HTERT RPE-1 (cell line): Measurements from ENCODE around the gene NBDY.
"Not testable (repeated sequence)": the region's sequence is repeated elsewhere in the genome, so short reads cannot be mapped to it uniquely, and the experiment has no call there.

ENCODE experiments used
- in situ Hi-C: fragments of 300-500 bp; cut with MboI; formaldehyde crosslinking; loops from 4 replicates; pipeline ENCODE4 v1.14.3; 2020; ENCODE audit warnings: low sequenced_read_pairs

Gene NBDY

DNA sequence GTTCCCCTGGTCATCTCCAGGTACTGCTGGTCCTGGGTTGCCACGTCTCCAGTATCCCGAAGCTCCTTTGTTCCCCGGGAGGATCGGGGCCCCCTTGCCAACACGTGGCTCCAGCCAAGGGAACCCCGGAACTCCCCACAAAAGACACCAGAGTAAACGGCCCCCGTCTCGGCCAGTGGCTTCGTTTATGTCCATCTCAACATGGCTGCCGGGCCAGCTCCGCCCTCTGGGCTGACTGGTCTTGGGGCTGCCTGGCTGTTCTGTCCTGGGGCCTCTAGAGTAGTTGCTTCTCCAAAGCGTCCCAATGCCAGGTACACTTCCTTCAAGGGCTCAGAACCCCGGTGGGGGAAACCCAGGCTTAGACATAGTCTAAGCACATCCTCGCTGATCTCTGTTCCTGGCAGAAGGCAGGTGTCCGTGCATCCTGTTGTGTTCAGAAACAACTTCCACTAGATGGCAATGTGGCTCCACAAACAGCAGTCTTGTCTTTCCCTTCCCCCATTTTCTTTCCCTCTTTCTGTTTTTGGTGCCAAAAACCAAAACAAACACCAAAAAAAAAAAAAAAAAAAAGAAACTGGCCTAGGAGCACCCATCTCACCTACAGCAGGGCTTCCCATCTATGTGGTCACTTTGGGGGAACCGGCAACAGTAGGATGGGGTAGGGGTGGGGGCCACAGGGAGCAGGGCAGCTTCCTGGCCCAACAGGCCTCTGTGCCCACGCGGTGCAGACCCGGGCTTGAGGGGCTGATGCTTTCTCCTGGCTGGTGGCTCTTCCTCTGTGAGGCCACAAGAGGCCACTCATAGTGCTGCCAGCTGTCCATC lies 35.3 kb downstream of the NBDY start:
- in situ Hi-C loops, result no loop called here

GRCh38 chrX:56764975-56765791 lies 36.1 kb downstream of the NBDY start:
- in situ Hi-C loops, result no loop called here

DNA sequence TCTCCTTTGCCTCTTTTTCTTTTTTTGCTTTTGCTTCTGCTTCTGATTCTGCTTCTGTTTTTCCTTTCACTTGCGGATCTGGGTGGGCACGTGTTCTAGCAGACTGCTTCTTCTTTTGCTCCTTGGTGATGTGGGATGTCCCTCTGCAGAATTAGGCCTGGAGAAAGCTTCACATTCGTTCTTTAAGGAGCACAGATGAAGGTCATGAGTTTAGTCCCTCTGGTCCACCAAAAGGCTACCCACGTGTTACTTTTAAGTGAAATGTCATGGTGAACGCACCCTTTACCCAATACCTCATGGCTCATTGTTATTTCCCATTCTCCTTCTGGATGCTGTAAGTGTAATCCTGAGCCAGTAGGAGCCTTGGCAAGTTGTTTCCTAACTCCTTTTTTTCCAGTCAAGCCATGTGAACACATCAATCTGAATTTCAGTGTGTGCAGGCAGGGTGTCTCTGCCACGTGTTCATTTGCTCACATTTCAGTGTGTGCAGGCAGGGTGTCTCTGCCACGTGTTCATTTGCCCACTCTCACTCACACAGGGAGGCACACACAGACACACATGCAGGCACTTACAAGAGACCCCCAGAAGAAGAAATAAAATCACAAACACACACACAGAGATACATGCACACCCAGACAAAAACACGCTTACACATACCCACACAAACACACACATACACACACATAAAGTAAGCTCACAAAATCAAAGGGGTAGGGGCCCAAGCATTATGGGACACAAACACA lies 36.9 kb downstream of the NBDY start:
- in situ Hi-C loops, result no loop called here

- in situ Hi-C loops, result no loop called here
Observed at GRCh38 chrX:56766554-56767347, 37.7 kb downstream of the NBDY start.

- in situ Hi-C loops, result not testable (repeated sequence)
Observed at GRCh38 chrX:56767348-56768119, 38.5 kb downstream of the NBDY start.

DNA sequence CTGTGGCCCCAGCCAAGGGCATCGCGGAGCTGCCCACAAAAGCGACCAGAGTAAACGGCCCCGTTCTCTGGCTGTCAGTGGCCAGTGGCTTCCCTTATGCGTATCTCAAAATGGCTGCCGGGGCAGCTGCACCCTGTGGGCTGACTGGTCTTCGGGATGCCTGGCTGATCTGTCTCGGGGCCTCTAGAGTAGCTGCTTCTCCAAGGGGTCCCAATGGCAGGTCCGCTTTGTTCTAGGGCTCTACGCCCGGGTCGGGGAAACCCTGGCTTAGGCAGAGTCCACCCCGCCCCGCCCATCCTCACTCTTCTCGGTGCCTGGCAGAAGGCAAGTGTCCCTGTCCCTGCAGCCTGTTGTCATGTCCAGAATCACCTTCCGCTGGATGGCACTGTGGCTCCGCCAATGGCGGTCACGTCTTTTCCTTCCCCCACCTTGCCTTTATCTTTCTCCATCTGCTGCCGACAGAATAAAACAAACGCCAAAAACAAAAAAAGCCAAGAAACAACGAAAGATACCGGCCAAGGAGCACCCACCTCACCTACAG lies 39.1 kb downstream of the NBDY start:
- in situ Hi-C loops, result not testable (repeated sequence)

- in situ Hi-C loops, result not testable (repeated sequence)
Observed at GRCh38 chrX:56772675-56773521, 43.9 kb downstream of the NBDY start.

- in situ Hi-C loops, result not testable (repeated sequence)
Observed at GRCh38 chrX:56773522-56774060, 44.5 kb downstream of the NBDY start.

- in situ Hi-C loops, result not testable (repeated sequence)
Observed at GRCh38 chrX:56778099-56778923, 49.3 kb downstream of the NBDY start.

DNA sequence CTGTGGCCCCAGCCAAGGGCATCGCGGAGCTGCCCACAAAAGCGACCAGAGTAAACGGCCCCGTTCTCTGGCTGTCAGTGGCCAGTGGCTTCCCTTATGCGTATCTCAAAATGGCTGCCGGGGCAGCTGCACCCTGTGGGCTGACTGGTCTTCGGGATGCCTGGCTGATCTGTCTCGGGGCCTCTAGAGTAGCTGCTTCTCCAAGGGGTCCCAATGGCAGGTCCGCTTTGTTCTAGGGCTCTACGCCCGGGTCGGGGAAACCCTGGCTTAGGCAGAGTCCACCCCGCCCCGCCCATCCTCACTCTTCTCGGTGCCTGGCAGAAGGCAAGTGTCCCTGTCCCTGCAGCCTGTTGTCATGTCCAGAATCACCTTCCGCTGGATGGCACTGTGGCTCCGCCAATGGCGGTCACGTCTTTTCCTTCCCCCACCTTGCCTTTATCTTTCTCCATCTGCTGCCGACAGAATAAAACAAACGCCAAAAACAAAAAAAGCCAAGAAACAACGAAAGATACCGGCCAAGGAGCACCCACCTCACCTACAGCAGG lies 50.0 kb downstream of the NBDY start:
- in situ Hi-C loops, result not testable (repeated sequence)

DNA sequence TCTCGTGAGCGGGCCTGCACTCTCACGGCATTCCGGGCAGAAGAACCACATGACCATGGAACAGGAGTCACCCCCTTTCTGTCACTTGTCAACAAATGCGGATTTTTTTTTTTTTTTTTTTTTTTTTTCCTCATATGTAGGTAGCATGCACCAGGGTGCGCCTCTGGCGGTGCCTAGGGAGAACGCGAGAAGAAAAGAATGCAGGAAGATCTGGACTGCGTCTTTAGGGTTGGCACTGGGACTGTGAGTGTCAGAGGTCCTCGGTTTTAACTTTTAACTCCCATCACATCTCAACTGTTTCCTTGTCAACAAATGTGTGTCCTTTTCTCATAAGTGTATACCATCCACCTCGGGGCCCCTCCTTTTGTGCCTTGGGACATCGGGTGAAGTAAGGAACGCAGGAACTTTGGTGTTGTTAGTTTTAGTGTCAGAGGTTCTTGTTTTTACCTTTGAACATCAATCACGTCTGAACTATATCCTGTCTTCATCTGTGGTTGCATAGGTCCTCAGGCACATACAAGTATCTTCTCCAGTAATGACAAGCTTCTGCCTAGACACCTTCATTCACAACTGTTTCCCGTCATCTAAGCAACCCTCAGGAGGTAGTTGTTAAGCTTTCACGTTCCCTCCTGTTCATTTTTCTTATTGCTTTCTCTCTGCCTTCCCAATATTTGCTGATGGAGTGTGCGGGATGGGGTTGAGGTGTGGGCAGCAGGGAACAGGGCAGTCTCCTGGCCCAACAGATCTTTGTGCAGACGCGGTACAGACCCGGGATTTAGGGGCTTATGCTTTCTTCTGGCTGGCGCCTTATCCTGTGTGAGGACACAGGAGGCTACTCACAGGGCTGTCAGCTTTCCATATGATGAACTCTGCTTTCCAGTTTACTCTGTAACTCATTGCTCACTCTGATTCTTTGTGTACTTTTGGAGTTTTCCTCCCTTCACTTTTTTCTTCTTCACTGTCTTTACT lies 51.9 kb downstream of the NBDY start:
- in situ Hi-C loops, result not testable (repeated sequence)

DNA sequence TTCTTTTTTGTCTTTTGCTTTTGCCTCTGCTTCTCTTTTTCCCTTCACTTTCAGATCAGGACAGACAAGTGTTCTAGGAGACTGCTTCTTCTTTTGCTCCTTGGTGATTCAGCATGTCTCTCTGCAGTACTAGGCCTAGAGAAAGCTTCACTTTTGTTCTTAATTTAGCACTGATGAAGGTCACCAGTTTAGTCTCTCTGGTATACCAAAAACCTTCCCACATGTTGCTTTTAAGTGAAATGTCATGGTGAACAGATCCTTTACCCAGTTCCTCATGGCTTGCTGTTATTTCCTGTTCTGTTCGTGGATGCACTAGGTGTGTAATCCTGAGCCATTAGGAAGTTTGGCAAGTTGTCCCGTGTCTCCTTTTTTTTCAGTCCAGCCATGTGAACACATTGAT lies 53.3 kb downstream of the NBDY start:
- in situ Hi-C loops, result no loop called here

DNA sequence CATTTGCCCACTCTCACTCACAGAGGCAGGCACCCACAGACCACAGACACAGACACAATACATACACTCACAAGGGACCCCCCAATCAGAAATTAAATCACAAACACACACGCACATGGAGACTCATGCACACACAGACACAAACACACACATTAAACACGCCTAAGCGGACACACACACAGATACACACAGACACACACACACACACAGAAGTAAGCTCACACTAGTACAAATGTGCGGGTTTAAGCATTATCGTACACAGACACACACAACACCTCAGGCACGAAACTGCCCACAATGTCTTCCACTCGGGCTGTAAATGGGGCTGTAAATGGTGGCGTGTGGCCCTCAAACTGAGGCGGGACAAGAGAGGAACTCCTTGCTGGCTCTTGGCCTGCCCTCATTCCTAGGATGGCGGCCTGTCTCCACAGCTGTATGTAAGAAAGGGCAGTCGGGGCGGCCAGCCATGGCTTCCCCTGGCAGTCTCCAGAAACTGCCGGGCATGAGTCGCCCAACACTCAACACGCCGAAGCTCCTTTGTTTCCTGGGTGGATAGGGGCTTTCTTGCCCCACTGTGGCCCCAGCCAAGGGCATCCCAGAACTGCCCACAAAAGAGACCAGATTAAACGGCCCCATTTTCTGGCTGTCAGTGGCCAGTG lies 53.9 kb downstream of the NBDY start:
- in situ Hi-C loops, result no loop called here

DNA sequence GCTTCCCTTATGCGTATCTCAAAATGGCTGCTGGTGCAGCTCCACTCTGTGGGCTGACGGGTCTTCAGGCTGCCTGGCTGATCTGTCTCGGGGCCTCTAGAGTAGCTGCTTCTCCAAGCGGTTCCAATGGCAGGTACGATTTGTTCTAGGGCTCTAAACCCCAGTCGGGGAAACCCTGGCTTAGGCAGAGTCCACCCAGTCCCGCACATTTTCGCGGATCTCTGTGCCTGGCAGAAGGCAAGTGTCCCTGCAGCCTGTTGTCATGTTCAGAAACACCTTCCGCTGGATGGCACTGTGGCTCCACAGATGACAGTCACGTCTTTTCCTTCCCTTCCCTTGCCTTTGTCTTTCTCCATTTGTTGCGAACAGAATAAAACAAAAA lies 54.4 kb downstream of the NBDY start:
- in situ Hi-C loops, result no loop called here

- in situ Hi-C loops, result no loop called here
Observed at GRCh38 chrX:56783996-56784620, 55.1 kb downstream of the NBDY start.
